ENCODE measurements around the gene JARID2.

Gene JARID2

GRCh38 chr6:15509335-15509933, 263.6 kb downstream of the JARID2 start:
- no peak for DNase-seq (ENCODE audit: low spot score)

- DNase-seq (ENCODE audit: low spot score): no peak
Measured at GRCh38 chr6:15510121-15510520, 264.3 kb downstream of the JARID2 start.

DNA sequence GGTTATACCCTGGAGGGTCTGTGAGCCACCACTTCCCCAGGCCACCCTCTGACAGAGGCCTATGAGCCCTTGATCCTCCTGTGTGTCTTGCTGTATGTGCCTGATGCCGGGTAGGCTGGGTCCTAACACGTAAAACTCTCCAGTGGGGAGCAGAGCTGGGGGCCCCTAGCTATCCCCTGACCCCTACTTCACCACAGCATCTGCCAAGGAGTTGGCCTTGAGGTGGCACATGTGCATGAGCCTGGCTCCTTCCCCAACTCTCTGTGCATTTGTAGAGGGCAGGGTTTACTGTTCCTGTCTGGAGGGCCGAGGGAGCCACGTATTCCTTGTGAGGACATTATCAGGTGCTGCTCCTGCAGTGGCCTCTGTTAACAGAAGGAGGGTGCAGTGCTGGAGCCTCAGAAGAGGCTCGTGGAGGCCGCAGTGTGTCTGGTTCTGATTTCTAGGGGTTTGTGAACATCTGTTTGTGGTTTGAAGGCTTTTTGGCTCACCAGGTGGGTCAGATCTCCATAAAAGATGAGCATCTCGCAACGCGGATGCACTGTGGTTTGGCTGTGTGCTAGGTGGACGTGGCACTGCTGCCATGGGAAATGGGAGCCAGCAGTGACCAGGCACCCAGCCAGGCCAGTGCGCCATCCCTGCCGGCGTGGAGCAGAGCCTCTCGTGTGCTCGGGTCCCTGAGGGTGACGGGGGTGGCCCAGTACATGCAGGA, 264.8 kb downstream of the JARID2 start:
- DNase-seq (ENCODE audit: low spot score): no peak

DNA sequence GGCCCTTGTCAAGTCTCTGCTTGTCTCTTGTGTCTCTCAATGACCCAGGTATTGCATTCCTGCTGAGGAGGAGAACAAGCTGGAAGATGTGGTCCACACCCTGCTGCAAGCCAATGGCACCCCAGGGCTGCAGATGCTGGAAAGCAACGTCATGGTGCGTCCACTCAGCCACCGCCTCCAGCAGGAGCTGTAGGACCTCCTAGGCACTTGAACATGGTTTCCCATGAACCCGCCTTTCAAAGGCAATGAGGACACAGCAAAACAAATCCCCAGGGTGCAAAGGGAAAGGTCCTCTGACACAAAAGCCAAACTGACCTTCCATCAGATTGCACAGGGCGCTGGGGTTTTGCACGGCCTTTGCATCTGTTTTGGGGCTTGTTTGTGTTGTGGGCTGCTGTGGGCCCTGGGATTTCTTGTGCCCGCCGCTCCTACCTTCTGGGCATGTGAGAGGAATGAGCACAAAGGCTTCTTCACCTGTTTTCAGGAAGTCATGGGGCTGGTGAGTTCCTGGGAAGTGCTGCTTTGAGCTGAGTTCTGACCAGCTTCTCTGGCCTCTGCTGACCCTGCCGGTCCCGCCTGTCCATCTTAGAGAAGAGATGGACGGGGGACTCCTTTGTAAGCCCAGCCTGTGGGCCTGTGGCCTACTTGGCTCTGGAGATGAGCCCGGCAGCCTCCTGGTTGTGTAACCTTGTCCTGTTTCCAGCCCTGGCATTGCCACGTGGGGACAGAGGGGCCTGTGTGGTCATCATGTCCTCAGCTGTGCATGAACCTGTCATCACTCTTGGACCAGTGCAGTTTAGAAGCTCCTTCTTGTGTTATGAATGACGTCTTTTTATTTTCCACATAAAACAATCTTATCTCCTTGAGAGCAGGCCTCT, 265.6 kb downstream of the JARID2 start:
- DNase-seq (ENCODE audit: low spot score): no peak

DNA sequence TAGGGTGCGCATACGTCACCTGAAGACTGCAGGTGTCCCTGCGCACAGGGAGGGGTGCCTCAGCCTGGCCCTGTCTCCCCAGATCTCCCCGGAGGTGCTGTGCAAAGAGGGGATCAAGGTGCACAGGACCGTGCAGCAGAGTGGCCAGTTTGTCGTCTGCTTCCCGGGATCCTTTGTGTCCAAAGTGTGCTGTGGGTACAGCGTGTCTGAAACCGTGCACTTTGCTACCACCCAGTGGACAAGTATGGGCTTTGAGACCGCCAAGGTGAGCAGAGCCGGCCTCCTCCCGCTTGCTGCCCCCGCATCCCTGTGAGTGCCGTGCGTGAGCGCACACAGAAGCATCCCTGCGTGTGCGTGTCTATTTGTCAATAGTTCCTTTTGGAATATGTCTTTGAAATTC, 266.3 kb downstream of the JARID2 start:
- no peak for DNase-seq (ENCODE audit: low spot score)

DNA sequence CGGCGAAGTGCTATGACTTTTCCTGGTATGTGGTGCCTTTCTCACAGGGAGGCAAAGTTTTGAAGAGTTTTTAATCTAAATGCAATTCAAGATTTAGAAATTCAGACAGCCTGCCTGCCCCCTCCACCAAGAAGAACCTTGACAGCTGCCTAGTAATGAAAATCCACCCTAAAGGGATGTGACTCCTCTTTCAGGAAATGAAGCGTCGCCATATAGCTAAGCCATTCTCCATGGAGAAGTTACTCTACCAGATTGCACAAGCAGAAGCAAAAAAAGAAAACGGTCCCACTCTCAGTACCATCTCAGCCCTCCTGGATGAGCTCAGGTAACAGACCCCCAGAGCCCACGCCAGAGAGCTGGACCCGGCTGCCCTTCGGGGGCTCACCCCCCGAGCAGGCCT, 266.9 kb downstream of the JARID2 start:
- no peak for DNase-seq (ENCODE audit: low spot score)

DNA sequence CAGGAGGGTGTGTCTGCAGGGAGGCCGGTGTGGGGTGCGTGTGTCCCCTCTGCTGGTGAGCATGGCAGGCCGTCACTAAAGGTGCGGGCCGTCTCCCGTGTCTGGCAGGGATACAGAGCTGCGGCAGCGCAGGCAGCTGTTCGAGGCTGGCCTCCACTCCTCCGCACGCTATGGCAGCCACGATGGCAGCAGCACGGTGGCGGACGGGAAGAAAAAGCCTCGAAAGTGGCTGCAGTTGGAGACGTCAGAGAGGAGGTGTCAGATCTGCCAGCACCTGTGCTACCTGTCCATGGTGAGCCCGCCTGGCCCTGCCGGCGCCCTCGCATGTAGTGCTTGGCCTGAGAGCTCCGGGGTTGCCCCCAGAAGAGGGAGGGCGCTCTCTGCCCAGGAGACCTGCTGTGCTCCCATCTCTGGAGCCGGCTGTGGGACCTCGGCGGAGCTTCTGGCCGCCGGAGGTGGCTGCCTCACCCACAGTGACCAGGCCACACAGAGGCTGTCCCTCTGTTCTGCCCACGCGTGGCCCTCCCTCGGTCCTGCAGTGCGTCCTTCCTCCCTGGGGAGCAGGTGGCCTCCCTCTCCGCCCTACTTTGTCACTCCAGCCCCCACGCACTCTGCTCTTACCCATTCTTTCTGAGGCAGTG, 267.4 kb downstream of the JARID2 start:
- no peak for DNase-seq (ENCODE audit: low spot score)

DNA sequence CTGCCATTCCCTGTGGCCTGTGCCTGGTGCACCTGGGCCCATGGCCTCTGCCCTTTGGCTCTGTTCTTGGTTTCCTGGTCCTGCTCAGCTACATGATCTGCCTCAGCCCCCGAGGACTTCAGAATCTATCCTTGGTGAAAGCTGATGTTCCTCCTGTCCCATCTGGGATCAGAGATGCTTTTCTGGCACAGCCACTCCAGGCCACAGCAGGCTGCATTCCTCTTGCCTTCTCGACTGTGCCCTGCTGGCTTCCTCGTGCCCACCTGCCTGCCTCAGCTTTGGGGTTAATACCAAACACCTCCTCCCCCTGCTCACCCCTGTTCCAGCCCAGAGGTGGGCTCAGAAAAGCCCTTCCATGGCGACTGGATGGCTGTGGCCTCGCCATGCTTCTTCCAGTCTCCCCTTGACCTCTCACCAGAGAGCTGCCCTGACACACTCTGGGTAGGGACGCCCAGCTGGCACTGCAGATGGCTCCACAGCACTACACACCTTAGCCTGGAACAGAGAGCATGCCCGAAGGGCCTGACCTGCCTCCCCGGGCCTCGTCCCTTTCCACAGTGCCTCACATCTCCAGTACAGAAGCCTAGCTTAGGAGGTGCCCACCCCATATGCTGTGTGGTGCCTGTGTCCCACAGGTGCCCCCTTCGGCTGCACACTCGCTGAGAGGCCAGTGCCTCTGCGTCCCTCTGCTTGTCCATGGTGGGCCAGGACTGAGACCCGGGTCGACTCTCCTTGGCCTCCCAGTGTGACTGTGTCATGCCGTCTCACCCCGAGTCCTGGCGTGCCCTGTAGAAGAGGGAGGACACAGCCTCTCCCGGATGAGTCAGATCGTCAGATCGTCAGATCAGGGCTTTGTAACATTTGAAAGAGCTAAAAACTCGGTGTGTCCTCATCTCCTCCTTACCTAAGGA, 268.2 kb downstream of the JARID2 start:
- no peak for DNase-seq (ENCODE audit: low spot score)

DNA sequence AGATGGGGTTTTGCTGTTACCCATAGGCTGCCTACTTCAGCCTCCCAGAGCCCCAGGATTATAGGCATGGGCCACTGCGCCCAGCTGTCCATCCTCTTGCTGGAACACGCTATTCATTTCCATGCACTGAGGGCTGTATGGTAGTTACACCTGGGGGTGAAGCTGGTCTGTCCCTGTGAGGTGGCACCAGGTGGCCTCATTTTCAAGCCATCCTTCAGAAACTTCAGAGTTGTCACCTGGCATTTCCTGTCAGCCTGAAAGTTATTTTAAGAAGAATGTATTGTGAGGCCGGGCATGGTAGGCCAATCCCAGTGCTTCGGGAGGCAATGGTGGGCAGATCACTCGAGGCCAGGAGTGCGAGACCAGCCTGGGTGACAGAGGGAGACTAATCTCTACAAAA, 269.4 kb downstream of the JARID2 start:
- no peak for DNase-seq (ENCODE audit: low spot score)

GRCh38 chr6:15515660-15516375, 269.9 kb downstream of the JARID2 start:
- no peak for DNase-seq (ENCODE audit: low spot score)

DNA sequence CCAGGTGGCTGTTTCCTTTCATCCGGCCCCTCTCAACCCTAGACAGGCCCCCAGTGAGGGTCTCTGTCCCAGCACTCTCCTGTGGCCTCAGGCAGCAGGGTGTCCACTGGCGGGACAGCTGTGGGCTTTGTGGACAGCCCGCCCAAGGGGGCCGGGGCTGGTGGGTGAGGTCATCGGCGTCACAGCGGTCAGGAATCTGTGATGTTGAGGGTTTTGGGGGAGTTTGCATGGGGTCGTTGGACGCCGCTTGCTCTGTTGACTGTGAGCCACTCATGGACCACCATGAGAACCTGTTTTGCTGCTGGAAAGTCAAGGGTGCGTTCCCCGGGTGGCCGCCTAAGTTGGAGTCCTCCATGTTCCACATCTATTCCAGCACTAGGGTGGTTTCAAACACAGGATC, 270.5 kb downstream of the JARID2 start:
- no peak for DNase-seq (ENCODE audit: low spot score)

GRCh38 chr6:15516923-15517560, 271.2 kb downstream of the JARID2 start:
- no peak for DNase-seq (ENCODE audit: low spot score)

- DNase-seq (ENCODE audit: low spot score): no peak
Measured at GRCh38 chr6:15517600-15517999, 271.7 kb downstream of the JARID2 start.

DNA sequence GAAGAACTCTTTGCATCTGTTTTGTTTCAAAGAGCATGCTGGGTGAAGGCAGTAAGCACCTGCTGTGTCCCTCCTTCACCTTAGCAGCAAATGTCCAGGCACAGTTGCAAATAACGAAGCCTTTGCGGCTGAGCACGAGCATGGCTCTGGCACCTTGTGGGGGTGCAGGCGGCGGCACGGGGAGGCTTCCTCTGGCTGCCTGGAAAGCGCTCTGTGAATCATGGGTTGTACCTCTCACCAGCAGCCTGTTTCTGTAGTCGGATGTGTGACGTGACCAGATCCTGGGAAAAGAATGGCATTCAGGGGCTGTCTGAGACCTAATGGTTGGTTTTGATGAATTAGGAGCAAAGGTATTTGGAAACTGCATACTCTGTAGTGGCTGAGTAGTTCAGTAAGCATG, 272.2 kb downstream of the JARID2 start:
- DNase-seq (ENCODE audit: low spot score): no peak

GRCh38 chr6:15518878-15519277, 273.0 kb downstream of the JARID2 start:
- no peak for DNase-seq (ENCODE audit: low spot score)

DNA sequence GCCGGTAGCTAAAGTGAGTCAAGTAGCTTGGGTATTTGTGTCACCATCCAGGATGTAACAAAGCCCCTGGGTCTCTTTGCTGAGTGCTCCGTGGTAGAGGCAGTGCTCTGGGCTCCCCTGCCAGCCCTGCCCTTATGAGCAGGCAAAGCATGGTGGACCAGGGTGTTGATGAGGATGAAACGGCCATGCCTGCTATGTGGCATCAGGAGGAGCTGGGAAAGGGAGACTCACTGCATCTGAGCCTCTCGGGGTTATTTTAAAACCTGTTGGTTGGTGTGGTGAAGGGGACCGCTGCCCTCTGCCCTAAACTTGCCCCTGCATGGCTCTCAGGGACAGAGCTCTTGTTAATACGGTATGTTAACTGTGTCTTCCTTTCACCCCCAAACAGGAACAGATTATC, 273.8 kb downstream of the JARID2 start:
- DNase-seq (ENCODE audit: low spot score): no peak

DNA sequence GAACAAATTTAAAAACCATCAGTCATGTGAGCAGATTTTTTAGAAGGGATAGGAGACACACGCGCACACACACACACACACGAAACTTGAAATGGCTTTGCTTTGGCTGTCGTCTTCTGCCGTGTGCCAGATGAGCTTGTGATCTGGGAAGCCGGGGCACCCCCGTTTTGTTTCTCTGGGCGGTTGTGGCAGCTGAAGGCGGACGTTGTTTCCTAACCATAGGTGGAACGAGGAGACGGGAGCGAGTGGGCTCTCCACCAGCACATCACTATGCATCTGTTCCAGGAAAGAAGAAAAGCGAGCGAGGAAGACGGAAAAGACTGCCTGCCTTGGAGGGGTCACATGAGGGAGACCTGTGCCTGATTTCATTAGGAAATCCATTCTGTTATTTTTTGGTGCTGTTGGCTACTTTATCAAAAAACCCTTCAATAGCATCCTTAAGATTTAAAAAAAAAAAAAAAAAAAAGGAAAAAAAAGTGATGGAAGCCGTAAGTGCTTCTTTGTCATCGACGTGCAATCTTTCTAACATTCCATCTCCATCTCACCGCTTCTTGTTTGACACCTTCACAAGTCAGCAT, 274.8 kb downstream of the JARID2 start:
- no peak for DNase-seq (ENCODE audit: low spot score)

GRCh38 chr6:15521582-15521981, 275.7 kb downstream of the JARID2 start:
- no peak for DNase-seq (ENCODE audit: low spot score)

- DNase-seq (ENCODE audit: low spot score): no peak
Measured at GRCh38 chr6:15522026-15522425, 276.2 kb downstream of the JARID2 start.

- DNase-seq (ENCODE audit: low spot score): no peak
Measured at GRCh38 chr6:15522427-15522826, 276.6 kb downstream of the JARID2 start.
